NOMO-1 (cell line): ENCODE results near the gene CCDC15.
"Not testable (repeated sequence)": the region's sequence is repeated elsewhere in the genome, so short reads cannot be mapped to it uniquely, and the experiment has no call there.

Source experiments
- DNase-seq, 2 experiments: peaks; one replicate each; lab custom pipeline; 2025; ENCODE audit not compliant: unreplicated experiment in 2 of 2; lab: John Stamatoyannopoulos, UW

Gene CCDC15

DNA sequence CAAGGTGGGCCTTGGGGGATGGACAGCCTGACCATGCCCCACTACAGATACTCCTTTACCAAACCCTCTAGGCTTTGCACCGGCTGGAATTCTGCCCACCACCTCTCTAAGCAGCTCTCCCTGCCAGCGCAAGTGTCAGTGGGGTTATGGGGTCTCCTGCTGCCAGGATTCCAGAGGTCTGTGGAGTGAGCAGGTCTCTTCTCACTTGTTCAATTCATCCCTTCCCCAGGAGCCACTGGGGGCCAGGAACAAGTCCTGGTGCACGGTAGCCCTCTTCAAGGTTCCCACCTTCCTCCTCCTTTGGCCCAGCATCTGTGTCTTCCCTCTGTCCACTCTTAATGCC, 30.5 kb downstream of the CCDC15 start:
- no peak for DNase-seq

DNA sequence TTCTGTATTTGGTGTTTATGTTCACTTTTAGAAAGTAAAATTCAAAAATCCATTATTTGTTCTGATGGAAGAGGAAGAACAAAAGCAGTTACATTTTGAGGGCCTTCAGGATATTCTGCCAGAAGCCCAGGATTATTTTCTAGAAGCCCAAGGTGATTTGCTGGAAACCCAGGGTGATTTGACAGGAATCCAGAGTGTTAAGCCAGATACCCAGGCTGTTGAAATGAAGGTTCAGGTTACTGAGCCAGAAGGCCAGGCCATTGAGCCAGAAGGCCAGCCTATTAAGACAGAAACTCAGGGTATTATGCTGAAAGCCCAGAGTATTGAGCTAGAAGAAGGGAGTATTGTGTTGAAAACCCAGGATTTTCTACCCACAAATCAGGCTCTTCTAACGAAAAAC, 33.1 kb downstream of the CCDC15 start:
- no peak for DNase-seq

DNA sequence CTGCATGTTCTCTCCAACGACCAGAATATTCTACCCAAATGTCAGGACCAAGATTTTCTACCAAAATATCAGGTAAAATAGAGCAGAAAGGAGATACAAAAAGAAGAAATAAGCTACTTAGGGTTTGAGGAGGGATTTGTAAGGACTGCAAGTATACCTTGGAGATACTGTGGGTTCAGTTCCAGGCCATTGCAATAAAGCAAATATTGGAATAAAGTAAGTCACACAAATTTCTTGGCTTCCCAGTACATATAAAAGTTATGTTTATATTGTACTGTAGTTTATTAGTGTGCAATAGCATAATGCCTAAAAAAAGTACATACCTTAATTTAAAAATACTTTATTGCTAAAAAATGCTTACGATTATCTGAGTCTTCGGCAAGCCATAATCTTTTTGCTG, 34.1 kb downstream of the CCDC15 start:
- no peak for DNase-seq

DNA sequence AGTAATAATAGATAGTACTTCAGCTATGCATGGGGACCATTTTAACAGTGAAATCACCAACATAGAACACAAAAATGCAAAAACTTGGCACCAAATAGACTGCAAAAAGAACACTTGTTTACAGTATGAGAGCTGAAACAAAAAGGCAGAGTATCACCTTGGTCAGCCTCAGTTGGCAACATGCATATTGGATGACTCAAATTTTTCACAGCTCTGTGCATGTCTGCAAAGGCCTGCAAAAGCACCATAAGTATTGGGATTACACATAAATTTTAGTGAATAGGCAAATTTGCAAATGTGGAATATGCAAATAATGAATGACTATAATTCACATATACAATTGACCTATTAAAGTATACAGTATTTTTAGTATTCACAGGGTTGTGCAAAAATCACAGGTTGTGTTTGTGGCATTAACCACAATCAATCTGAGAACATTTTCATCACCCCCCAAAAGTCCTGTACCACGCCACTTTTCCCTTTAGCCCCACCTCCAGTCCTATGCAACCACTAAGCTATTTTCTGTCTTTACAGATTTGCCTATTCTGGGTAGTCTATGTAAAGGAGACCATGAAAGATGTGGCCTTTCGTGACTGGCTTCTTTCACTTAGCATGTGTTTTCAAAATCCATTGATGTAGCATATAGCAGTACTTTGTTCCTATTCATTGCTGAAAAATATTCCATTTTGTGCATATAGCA, 47.2 kb downstream of the CCDC15 start:
- no peak for DNase-seq

GRCh38 chr11:125001849-125002248, 47.8 kb downstream of the CCDC15 start:
- no peak for DNase-seq

DNA sequence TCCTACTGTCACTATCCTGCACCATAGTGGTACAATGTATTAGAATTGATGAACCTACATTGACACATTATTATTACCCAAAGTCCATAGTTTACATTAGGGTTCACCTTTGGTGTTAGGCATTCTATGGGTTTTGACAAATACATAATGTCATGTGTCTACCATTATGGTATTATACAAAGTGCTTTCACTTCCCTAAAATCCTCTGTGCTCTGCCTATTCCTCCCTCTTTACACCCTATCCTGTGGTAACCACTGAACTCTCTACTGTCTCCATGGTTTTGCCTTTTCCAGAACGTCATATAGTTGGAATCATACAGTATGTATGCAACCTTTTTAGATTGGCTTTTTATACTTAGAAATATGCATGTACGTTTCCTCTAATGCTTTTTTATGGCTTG, 51.5 kb downstream of the CCDC15 start:
- peak; percentile 2 to 58 for DNase-seq

DNA sequence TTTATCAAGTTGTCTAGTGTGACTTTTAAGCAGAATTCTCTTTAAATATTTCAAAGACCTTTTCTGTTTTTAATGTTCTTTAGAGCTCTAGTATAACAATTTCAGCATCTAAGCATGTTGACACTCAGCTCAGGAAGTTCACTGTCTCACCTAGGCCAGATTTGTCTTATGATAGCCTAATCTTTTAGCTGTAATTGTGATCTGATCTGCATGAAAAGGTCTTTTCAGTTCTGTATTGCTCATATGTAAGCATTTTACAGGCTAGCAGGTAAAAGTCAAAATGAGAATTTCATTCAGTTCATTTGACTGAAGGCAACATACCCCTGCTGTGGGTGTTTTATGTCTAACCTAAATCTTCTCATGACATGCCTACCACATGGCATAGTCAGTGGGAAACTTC, 62.4 kb downstream of the CCDC15 start:
- no peak for DNase-seq

DNA sequence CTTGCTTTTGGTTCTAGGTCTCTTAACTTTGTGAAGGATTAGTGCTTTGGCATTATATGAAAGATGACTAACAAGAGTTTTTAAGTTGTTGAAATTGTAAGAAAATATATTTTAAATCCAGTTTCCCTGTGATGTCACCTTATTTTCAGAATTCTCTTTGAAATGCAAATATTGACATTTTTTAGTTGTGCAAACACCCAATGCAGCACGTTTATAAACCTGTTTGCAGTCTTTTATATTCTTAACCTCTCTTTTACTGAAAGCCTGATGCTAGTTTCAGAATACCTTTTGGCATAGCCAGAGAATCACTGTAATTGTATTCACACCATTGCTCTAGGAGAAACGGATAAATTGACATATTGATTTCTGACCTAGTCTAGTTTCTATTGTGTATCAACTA, 66.3 kb downstream of the CCDC15 start:
- no peak for DNase-seq

DNA sequence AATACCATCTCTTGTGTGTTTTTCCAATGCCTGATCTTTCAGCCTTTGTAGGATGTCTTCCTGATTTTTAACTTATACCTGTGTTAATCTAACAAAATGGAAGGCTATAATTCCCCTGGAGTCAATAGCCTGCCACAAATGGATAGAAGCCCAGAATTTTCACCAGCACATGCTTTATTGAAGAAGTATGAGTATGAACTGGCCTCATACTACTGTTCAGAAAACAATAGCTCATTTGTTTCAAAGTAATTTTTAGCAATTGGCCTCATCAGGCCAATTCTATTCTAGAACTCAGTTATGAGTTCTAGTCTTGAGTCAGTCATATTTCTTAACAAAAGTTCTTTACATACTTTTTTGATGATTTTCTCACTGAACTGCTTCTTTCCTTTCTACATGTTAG, 68.5 kb downstream of the CCDC15 start:
- no peak for DNase-seq

- no peak for DNase-seq
Measured at GRCh38 chr11:125025968-125026367, 72.0 kb downstream of the CCDC15 start.

- DNase-seq = not testable (repeated sequence)
Measured at GRCh38 chr11:125029431-125029830, 75.4 kb downstream of the CCDC15 start.

DNA sequence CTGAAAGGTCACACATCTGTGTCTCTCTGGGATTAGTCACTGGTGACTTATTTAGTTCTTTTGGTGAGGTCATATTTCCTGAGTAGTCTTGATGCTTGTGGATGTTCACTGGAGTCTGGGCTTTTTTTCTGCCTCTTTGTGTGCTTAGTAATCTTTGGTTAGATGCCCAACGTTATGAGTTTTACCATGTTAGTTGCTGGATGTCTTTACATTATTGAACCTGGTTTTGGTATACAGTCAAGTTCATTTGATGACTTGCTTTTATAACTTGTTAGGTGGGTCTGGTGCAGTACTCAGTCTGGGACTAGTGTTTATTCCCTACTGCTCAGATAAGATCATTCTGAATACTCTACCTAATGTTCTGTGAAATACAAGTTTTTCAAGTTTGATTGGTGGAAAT, 82.9 kb downstream of the CCDC15 start:
- DNase-seq = no peak

DNA sequence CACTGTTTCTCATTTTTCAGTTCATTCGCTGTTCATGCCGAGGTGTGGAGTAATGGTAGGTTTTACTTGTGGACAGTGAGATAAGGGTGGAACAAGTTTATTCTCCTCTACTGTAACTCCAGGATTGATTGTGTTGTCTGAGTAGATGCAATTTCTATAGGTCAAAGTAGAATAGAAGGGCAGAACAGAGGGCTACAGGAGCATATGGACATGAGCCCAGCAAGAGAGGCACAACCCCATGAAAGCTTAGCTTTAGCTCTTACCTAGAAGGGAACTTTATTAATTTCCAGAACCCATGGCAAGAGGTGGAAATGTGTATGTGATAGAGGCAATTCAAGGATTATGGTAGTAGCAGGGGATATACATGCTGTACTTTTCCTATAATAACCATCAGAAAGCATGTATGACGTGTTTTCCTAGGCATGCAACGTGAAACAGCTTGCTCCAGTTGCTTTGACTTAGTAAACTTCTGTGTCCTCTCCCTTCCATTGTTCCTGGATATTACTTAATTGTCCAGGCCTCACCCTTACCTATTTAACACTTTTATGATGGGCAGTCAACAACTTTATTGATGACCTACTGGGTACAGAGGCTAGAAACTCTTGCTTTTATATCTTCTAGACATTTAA, 95.3 kb downstream of the CCDC15 start:
- DNase-seq = no peak

GRCh38 chr11:125052047-125052446, 98.0 kb downstream of the CCDC15 start:
- no peak for DNase-seq

DNA sequence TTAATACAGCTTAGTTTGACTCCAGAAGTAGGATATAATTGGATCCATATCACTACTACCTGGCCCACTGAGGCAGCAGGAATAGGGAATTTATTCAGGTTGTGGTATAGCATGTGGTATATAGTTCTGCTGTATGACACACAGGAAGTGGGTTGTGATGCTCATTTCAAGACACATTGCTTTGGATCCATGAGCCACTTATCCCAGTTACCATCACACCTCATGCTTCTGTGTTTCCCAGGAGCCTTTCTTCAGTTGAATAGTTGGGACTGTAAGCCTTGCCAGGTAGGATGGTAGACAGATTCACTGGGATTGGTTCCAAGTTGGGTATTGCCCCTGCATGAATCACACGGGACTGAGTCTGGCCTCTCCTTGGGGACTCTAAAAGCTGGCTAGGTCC, 99.2 kb downstream of the CCDC15 start:
- DNase-seq = no peak

DNA sequence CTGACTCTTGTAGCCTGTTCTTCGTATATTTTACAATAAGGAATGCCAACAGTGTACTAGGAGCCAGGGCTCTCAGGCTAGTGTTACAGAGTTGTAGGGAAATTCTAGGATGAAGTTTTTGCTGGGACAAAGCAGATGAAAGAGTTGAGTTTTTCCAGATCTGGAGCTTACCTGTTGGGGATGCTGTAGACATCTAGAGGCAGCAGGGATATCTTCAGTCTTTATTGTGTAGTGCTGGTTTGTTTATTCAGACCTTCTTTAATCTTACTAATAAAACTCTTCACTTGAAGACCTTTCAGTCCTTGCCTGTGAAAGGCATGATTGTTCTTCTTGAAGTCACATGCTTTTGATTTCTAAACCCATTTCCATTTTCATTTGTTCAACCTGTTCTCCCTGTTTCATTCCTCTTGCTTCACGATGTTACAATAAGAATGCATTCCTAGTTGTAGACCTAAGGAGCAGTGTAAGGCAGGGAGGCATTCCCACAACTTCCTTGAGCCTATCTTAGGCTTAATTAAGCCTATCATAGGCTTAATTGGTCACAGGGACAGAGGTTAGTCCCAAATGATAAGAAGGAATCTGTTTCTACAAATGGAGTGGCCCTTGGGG, 101.2 kb downstream of the CCDC15 start:
- DNase-seq = no peak

- not testable (repeated sequence) for DNase-seq
Measured at GRCh38 chr11:125056111-125056510, 102.1 kb downstream of the CCDC15 start.

DNA sequence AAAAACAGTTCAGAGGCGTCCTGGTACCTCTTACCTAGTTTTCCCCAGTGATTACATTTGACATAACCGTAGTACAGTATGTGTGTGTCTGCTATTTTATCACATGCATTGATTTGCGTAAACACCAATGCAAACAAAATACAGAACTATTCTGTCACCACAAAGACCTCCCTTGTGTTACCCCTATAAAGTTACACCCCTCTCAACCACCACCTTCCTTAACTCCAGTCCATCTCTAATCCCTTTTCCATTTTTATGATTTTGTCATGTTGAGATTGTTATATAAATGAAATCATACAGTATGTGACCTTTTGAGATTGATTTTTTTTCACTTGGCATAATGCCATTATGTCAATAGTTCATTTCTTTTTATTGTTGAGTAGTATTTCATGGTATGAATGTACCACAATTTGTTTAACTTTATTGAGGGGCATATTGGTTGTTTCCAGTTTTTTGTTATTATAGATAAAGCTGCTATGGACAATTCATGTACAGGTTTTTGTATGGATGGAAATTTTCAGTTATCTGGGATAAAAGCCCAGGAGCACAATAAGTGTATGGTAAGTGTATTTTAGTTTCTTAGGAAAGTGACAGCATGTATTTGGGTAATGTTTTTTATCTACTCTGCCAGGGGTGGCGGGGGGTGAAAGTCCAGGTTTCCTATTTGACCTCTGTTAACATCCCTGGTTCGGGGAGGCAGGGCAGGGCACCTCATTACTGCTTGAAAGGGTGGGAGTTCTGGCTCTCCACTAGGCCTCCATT, 103.1 kb downstream of the CCDC15 start:
- DNase-seq = no peak

GRCh38 chr11:125057693-125058016, 103.7 kb downstream of the CCDC15 start:
- no peak for DNase-seq

DNA sequence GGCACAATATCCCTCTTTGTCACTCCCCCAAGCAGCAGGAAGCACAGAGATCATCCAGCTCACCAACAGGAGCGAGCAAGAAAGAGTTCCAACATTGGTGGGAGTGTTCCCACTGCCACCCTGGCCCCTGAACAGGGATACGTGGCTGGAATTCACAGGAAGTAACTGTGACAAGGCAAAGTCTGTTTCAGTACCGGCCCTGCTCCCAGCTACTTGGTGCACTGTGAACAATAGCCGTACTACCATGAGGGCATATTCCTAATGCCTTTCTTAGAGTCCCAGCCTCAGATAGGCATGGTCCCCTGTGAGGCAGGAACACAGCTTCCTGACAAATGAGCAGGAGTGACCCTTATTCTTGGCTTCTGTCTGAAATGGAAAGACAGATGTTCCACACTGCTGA, 107.3 kb downstream of the CCDC15 start:
- DNase-seq = no peak

- no peak for DNase-seq
Measured at GRCh38 chr11:125062218-125062930, 108.4 kb downstream of the CCDC15 start.
